WTC11 (cell line): ENCODE results near the gene SLC8A3.

Experiments used
- ATF1 ChIP-seq: sonication (generic); formaldehyde crosslinking; IDR thresholded peaks from 2 replicates; pipeline ENCODE4 v1.8.1; 2023; ENCODE audit warnings: mild to moderate bottlenecking, moderate library complexity, missing genetic modification reagents
- ATF3 ChIP-seq: sonication (generic); formaldehyde crosslinking; conservative IDR thresholded peaks from 2 replicates; pipeline ENCODE4 v1.8.1; 2022; ENCODE audit warnings: mild to moderate bottlenecking, missing genetic modification reagents
- CTCF ChIP-seq: fragments of 200-600 bp; IDR thresholded peaks from 2 replicates; pipeline ENCODE4 v1.8.0; 2022; ENCODE audit warnings: antibody characterized with exemption
- E2F4 ChIP-seq: sonication (generic); formaldehyde crosslinking; IDR thresholded peaks from 2 replicates; pipeline ENCODE4 v1.8.1; 2022; ENCODE audit warnings: low read depth, mild to moderate bottlenecking, moderate library complexity, missing genetic modification reagents, borderline replicate concordance
- IRF1 ChIP-seq: sonication (generic); formaldehyde crosslinking; IDR thresholded peaks from 2 replicates; pipeline ENCODE4 v1.8.0; 2023; ENCODE audit warnings: missing genetic modification reagents
- IRF2 ChIP-seq: sonication (generic); formaldehyde crosslinking; IDR thresholded peaks from 2 replicates; pipeline ENCODE4 v1.8.0; 2022; ENCODE audit warnings: low read depth, missing genetic modification reagents, borderline replicate concordance
- NR2C2 ChIP-seq: sonication (generic); formaldehyde crosslinking; IDR thresholded peaks from 2 replicates; pipeline ENCODE4 v1.8.0; 2022; ENCODE audit warnings: mild to moderate bottlenecking, missing genetic modification reagents
- NR3C1 ChIP-seq: sonication (generic); formaldehyde crosslinking; conservative IDR thresholded peaks from 2 replicates; pipeline ENCODE4 v1.8.1; 2023; ENCODE audit warnings: low read depth, mild to moderate bottlenecking, missing genetic modification reagents
- SMAD3 ChIP-seq: sonication (generic); formaldehyde crosslinking; IDR thresholded peaks from 2 replicates; pipeline ENCODE4 v1.8.0; 2022; ENCODE audit warnings: missing genetic modification reagents, mild to moderate bottlenecking, borderline replicate concordance
- TEAD4 ChIP-seq: sonication (generic); formaldehyde crosslinking; IDR thresholded peaks from 2 replicates; pipeline ENCODE4 v1.8.0; 2022; ENCODE audit warnings: mild to moderate bottlenecking, missing genetic modification reagents
- TP53 ChIP-seq: sonication (generic); formaldehyde crosslinking; IDR thresholded peaks from 2 replicates; pipeline ENCODE4 v1.8.1; 2023; ENCODE audit warnings: mild to moderate bottlenecking, missing genetic modification reagents
- ZBTB21 ChIP-seq: sonication (generic); formaldehyde crosslinking; IDR thresholded peaks from 2 replicates; pipeline ENCODE4 v1.8.1; 2023; ENCODE audit warnings: mild to moderate bottlenecking, missing genetic modification reagents, borderline replicate concordance
- ZNF423 ChIP-seq: fragments of 250-450 bp; sonication (Bioruptor Pico); IDR thresholded peaks from 2 replicates; pipeline ENCODE4 v2.1.2; 2022; ENCODE audit warnings: mild to moderate bottlenecking, moderate library complexity

- no peak for TF ChIP-seq CTCF
- TF ChIP-seq ZBTB21 (CRISPR knock-in tag), result no peak
- TF ChIP-seq SMAD3 (CRISPR knock-in tag), result no peak
- TF ChIP-seq ATF3 (CRISPR knock-in tag), result no peak
- TF ChIP-seq NR3C1, result no peak
- no peak for TF ChIP-seq IRF1 (CRISPR knock-in tag)
- no peak for TF ChIP-seq E2F4 (CRISPR knock-in tag)
- no peak for TF ChIP-seq ZNF423 (CRISPR knock-in tag)
- TF ChIP-seq TP53 (CRISPR knock-in tag), result no peak
- no peak for TF ChIP-seq NR2C2
- TF ChIP-seq IRF2 (CRISPR knock-in tag), result no peak
- no peak for TF ChIP-seq ATF1
- TF ChIP-seq TEAD4 (CRISPR knock-in tag), result no peak
Measured at GRCh38 chr14:70152704-70153103, 36.0 kb downstream of the SLC8A3 start.
